Stimulated activated CD8-positive, alpha-beta memory T cell treated with anti-CD3 and anti-CD28 coated beads, Interleukin-12 subunit alpha, Interleukin-12 subunit beta, amount 100 ng/mL, for 24 hours (primary cell): ENCODE data around the gene NRCAM.

Experiments used
- DNase-seq: peaks from one replicate; pipeline ENCODE4 v3.0.0-alpha.2; 2020; ENCODE audit errors: extremely low read depth

Gene NRCAM

GRCh38 chr7:108248418-108248817 lies 207.8 kb downstream of the NRCAM start:
- no peak for DNase-seq

GRCh38 chr7:108247614-108248013 lies 208.6 kb downstream of the NRCAM start:
- DNase-seq: no peak

- DNase-seq: no peak
Observed at GRCh38 chr7:108246227-108246837, 209.9 kb downstream of the NRCAM start.

- DNase-seq: no peak
Observed at GRCh38 chr7:108245523-108246226, 210.6 kb downstream of the NRCAM start.

GRCh38 chr7:108244110-108244509 lies 212.1 kb downstream of the NRCAM start:
- DNase-seq: no peak

GRCh38 chr7:108239501-108240225 lies 216.6 kb downstream of the NRCAM start:
- no peak for DNase-seq

- no peak for DNase-seq
Observed at GRCh38 chr7:108236681-108237415, 219.4 kb downstream of the NRCAM start.

- no peak for DNase-seq
Observed at GRCh38 chr7:108235451-108236061, 220.7 kb downstream of the NRCAM start.

GRCh38 chr7:108234971-108235450 lies 221.2 kb downstream of the NRCAM start:
- DNase-seq: no peak

GRCh38 chr7:108234281-108234680 lies 222.0 kb downstream of the NRCAM start:
- no peak for DNase-seq

- DNase-seq: no peak
Observed at GRCh38 chr7:108232076-108232475, 224.2 kb downstream of the NRCAM start.

- no peak for DNase-seq
Observed at GRCh38 chr7:108231221-108231620, 225.0 kb downstream of the NRCAM start.

- no peak for DNase-seq
Observed at GRCh38 chr7:108227366-108227765, 228.9 kb downstream of the NRCAM start.

GRCh38 chr7:108226816-108227299 lies 229.4 kb downstream of the NRCAM start:
- DNase-seq: no peak

GRCh38 chr7:108225531-108226181 lies 230.6 kb downstream of the NRCAM start:
- DNase-seq: no peak

- no peak for DNase-seq
Observed at GRCh38 chr7:108224387-108224786, 231.8 kb downstream of the NRCAM start.

GRCh38 chr7:108222236-108222892 lies 233.9 kb downstream of the NRCAM start:
- no peak for DNase-seq

- DNase-seq: no peak
Observed at GRCh38 chr7:108211382-108212201, 244.6 kb downstream of the NRCAM start.

GRCh38 chr7:108210796-108211195 lies 245.4 kb downstream of the NRCAM start:
- no peak for DNase-seq

- no peak for DNase-seq
Observed at GRCh38 chr7:108205311-108205710, 250.9 kb downstream of the NRCAM start.
